HEK293 (cell line): ENCODE measurements around the gene NAGLU.

Source experiments
- BCL11A ChIP-seq: fragments of 450-650 bp; formaldehyde crosslinking; IDR thresholded peaks from 2 replicates; pipeline ENCODE4 v1.5.1; 2016; ENCODE audit warnings: low read depth, missing biosample characterization, missing genetic modification characterization
- BCL11B ChIP-seq: fragments of 450-650 bp; formaldehyde crosslinking; IDR thresholded peaks from 2 replicates; pipeline ENCODE4 v1.5.1; 2016; ENCODE audit warnings: low read depth, missing biosample characterization, missing genetic modification characterization
- IKZF3 ChIP-seq: fragments of 450-650 bp; IDR thresholded peaks from 2 replicates; pipeline ENCODE4 v1.5.0; 2018; ENCODE audit warnings: missing biosample characterization, mild to moderate bottlenecking, missing genetic modification characterization, moderate library complexity
- KLF16 ChIP-seq: fragments of 450-650 bp; formaldehyde crosslinking; IDR thresholded peaks from 2 replicates; pipeline ENCODE4 v1.5.1; 2017; ENCODE audit warnings: missing biosample characterization, missing genetic modification characterization
- OSR2 ChIP-seq: fragments of 450-650 bp; formaldehyde crosslinking; IDR thresholded peaks from 2 replicates; pipeline ENCODE4 v1.5.1; 2016; ENCODE audit warnings: missing biosample characterization, missing genetic modification characterization
- PRDM4 ChIP-seq: fragments of 450-650 bp; formaldehyde crosslinking; IDR thresholded peaks from 2 replicates; pipeline ENCODE4 v1.5.1; 2017; ENCODE audit warnings: missing biosample characterization, missing genetic modification characterization
- SCRT2 ChIP-seq: fragments of 450-650 bp; formaldehyde crosslinking; IDR thresholded peaks from 2 replicates; pipeline ENCODE4 v1.5.1; 2016; ENCODE audit warnings: missing biosample characterization, missing genetic modification characterization
- SP3 ChIP-seq: fragments of 450-650 bp; formaldehyde crosslinking; IDR thresholded peaks from 2 replicates; pipeline ENCODE4 v1.5.1; 2016; ENCODE audit warnings: missing biosample characterization, missing genetic modification characterization
- ZBTB11 ChIP-seq: fragments of 450-650 bp; formaldehyde crosslinking; conservative IDR thresholded peaks from 2 replicates; pipeline ENCODE4 v1.5.1; 2016; ENCODE audit warnings: low read depth, missing biosample characterization, missing genetic modification characterization
- ZBTB7A ChIP-seq: fragments of 450-650 bp; formaldehyde crosslinking; IDR thresholded peaks from 2 replicates; pipeline ENCODE4 v1.5.1; 2016; ENCODE audit warnings: low read depth, missing biosample characterization, missing genetic modification characterization
- ZBTB8A ChIP-seq: fragments of 450-650 bp; formaldehyde crosslinking; IDR thresholded peaks from 2 replicates; pipeline ENCODE4 v1.5.1; 2016; ENCODE audit warnings: missing biosample characterization, missing genetic modification characterization
- ZNF121 ChIP-seq: fragments of 450-650 bp; formaldehyde crosslinking; IDR thresholded peaks from 2 replicates; pipeline ENCODE4 v1.5.1; 2016; ENCODE audit warnings: missing biosample characterization, missing genetic modification characterization
- ZNF202 ChIP-seq: fragments of 450-650 bp; formaldehyde crosslinking; IDR thresholded peaks from 2 replicates; pipeline ENCODE4 v1.5.1; 2016; ENCODE audit warnings: missing biosample characterization, missing genetic modification characterization, borderline replicate concordance
- ZNF266 ChIP-seq: fragments of 450-650 bp; formaldehyde crosslinking; IDR thresholded peaks from 2 replicates; pipeline ENCODE4 v1.5.1; 2016; ENCODE audit warnings: missing biosample characterization, missing genetic modification characterization, low read depth
- ZNF335 ChIP-seq: fragments of 450-650 bp; formaldehyde crosslinking; conservative IDR thresholded peaks from 2 replicates; pipeline ENCODE4 v1.5.1; 2016; ENCODE audit warnings: missing biosample characterization, missing genetic modification characterization
- ZNF350 ChIP-seq: fragments of 450-650 bp; formaldehyde crosslinking; IDR thresholded peaks from 2 replicates; pipeline ENCODE4 v1.5.0; 2017; ENCODE audit warnings: missing biosample characterization, mild to moderate bottlenecking, missing genetic modification characterization
- ZNF362 ChIP-seq: fragments of 450-650 bp; formaldehyde crosslinking; IDR thresholded peaks from 2 replicates; pipeline ENCODE4 v1.5.1; 2016; ENCODE audit warnings: missing biosample characterization, missing genetic modification characterization
- ZNF37A ChIP-seq: fragments of 450-650 bp; IDR thresholded peaks from 2 replicates; pipeline ENCODE4 v1.5.1; 2018; ENCODE audit warnings: missing biosample characterization, missing genetic modification characterization
- ZNF423 ChIP-seq: fragments of 450-650 bp; formaldehyde crosslinking; IDR thresholded peaks from 2 replicates; pipeline ENCODE4 v1.5.1; 2016; ENCODE audit warnings: missing biosample characterization, missing genetic modification characterization
- ZNF514 ChIP-seq: fragments of 450-650 bp; formaldehyde crosslinking; IDR thresholded peaks from 2 replicates; pipeline ENCODE4 v1.5.1; 2016; ENCODE audit warnings: missing biosample characterization, missing genetic modification characterization
- ZNF518A ChIP-seq: fragments of 450-650 bp; formaldehyde crosslinking; conservative IDR thresholded peaks from 2 replicates; pipeline ENCODE4 v1.5.1; 2016; ENCODE audit warnings: low read depth, missing biosample characterization, missing genetic modification characterization
- ZNF560 ChIP-seq: fragments of 450-650 bp; formaldehyde crosslinking; IDR thresholded peaks from 2 replicates; pipeline ENCODE4 v1.5.1; 2017; ENCODE audit warnings: missing biosample characterization, missing genetic modification characterization, borderline replicate concordance
- ZNF596 ChIP-seq: fragments of 450-650 bp; IDR thresholded peaks from 2 replicates; pipeline ENCODE4 v1.5.0; 2018; ENCODE audit warnings: missing biosample characterization, mild to moderate bottlenecking, missing genetic modification characterization, moderate library complexity
- ZNF623 ChIP-seq: fragments of 450-650 bp; formaldehyde crosslinking; IDR thresholded peaks from 2 replicates; pipeline ENCODE4 v1.5.1; 2016; ENCODE audit warnings: missing biosample characterization, missing genetic modification characterization
- TF ChIP-seq, protein P1 (sequence below): fragments of 450-650 bp; formaldehyde crosslinking; IDR thresholded peaks from 2 replicates; pipeline ENCODE4 v1.5.0; 2017; ENCODE audit warnings: missing biosample characterization, missing genetic modification characterization, borderline replicate concordance

Gene NAGLU

DNA sequence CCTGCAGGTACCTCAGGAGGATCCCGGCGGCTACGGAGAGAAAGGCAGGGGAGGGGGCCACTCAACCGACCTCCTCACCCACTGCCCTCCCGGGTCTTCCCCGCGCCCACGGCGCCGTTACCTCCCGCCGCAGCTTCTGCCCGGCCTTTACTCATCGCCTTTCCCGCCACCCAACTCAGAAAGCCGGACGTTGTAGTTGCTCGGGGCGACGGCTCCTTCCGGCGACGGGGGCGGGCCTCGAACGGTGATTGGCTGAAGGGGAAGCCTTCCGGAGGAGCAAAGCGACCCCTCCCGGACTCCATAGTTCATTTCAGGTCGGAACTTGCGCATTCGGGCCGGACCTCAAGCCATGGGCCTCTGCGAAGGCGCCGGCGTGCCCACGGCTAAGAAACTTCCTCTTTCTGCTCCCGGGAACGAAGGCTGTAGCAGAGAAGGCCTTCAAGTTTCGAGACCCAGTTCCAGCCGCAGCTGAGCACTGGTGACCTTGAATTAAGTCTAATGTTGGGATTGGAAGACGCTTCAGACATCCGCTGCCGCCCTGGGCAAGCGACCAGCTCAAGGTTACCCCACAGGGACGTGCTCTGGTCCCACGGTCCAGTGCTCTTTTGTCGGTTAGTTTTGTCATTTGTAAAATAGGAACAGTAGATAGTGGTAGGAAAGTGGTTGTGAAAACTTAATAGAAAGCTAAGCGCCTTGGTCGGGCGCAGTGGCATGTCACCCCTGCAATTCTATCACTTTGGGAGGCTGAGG, 41.7 kb downstream of the NAGLU start, which contains the start of gene PSMC3IP (continued):
- TF ChIP-seq ZBTB11 (tag by site-specific recombination), result peak; percentile 79
- no peak for TF ChIP-seq ZNF350 (tag by site-specific recombination)
- TF ChIP-seq ZNF121 (tag by site-specific recombination), result no peak
- no peak for TF ChIP-seq ZNF202
- TF ChIP-seq ZNF335 (tag by site-specific recombination), result peak; percentile 84
- TF ChIP-seq ZNF518A (tag by site-specific recombination), result peak; percentile 53; the same call in 1 of the 2 replicates
- peak; percentile 47; the same call in 1 of the 2 replicates for TF ChIP-seq KLF16
- TF ChIP-seq ZNF362 (tag by site-specific recombination), result no peak
- TF ChIP-seq SCRT2, result no peak; the same call in 1 of the 2 replicates
- TF ChIP-seq ZNF514, result no peak
- no peak for TF ChIP-seq PRDM4
- no peak for TF ChIP-seq ZNF596
- TF ChIP-seq ZNF423 (tag by site-specific recombination), result no peak
- no peak for TF ChIP-seq BCL11B (tag by site-specific recombination)
- TF ChIP-seq ZNF37A (tag by site-specific recombination), result no peak
- peak; percentile 50 for TF ChIP-seq SP3
- TF ChIP-seq OSR2 (tag by site-specific recombination), result 0 out of 2 replicates have a peak, but pooled peaks have one; percentile 8
- TF ChIP-seq ZBTB7A (tag by site-specific recombination), result no peak; the same call in 1 of the 2 replicates
- peak; percentile 12; the same call in 1 of the 2 replicates for TF ChIP-seq BCL11A (tag by site-specific recombination)
- no peak for TF ChIP-seq IKZF3 (tag by site-specific recombination)
- peak; percentile 20; the same call in 1 of the 2 replicates for TF ChIP-seq ZBTB8A (tag by site-specific recombination)
- TF ChIP-seq ZNF623 (tag by site-specific recombination), result no peak
- TF ChIP-seq, protein P1, sequence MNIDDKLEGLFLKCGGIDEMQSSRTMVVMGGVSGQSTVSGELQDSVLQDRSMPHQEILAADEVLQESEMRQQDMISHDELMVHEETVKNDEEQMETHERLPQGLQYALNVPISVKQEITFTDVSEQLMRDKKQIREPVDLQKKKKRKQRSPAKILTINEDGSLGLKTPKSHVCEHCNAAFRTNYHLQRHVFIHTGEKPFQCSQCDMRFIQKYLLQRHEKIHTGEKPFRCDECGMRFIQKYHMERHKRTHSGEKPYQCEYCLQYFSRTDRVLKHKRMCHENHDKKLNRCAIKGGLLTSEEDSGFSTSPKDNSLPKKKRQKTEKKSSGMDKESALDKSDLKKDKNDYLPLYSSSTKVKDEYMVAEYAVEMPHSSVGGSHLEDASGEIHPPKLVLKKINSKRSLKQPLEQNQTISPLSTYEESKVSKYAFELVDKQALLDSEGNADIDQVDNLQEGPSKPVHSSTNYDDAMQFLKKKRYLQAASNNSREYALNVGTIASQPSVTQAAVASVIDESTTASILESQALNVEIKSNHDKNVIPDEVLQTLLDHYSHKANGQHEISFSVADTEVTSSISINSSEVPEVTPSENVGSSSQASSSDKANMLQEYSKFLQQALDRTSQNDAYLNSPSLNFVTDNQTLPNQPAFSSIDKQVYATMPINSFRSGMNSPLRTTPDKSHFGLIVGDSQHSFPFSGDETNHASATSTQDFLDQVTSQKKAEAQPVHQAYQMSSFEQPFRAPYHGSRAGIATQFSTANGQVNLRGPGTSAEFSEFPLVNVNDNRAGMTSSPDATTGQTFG, result no peak
- TF ChIP-seq ZNF266 (tag by site-specific recombination), result no peak
- TF ChIP-seq ZNF560 (tag by site-specific recombination), result no peak
